ENCODE measurements around the gene WDR41.

The WDR41 gene

GRCh38 chr5:77449277-77449676, 42.8 kb downstream of the WDR41 start:
- intact Hi-C loops (cut with DNase I), result no loop called here
- DNase-seq, result peak in 1 of 10 donors; percentile 75

GRCh38 chr5:77448831-77449230, 43.3 kb downstream of the WDR41 start:
- no peak for DNase-seq
- intact Hi-C loops (cut with DNase I), result no loop called here

GRCh38 chr5:77444356-77444755, 47.8 kb downstream of the WDR41 start:
- no peak for DNase-seq
- intact Hi-C loops (cut with DNase I), result no loop called here

DNA sequence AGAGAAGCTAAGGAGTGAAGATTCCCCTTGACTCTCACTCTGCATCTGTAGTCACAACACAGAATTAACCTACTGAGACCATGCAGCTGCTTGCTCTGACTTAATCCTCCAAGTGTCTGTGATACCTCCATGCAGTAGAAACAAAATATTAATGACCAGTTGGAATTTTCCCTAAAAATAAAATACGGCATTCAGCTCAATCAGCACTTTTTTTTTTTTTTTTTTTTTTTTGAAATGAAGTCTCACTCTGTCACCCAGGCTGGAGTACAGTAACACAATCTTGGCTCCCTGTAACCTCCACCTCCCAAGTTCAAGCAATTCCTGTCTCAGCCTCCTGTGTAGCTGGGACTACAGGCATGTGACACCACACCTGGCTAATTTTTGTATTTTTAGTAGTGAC, 48.4 kb downstream of the WDR41 start:
- intact Hi-C loops (cut with DNase I), result no loop called here
- no peak for DNase-seq

DNA sequence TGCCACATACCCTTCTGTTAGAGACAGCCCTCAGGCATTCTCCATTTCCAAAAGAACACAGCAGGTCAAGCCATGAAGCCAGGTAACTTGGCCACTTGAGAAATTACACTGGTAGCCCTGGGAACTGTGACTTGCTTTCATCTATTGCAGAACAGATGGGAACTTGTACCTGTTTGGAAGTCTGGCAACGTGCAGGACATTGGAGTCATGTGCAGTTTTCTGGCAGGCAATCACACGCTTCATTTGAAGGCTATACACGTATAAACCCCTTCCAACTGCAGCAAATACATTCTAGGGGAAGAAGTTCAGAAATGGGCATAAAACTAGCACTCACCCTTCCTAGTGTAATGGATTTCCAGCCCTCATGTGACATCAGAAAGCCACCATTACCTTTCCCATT, 54.0 kb downstream of the WDR41 start:
- intact Hi-C loops (cut with DNase I), result loop anchor here (5.0 kb wide), 1 partner anchor 291 kb away; no protein-coding TSS in a partner anchor
- no peak for DNase-seq

DNA sequence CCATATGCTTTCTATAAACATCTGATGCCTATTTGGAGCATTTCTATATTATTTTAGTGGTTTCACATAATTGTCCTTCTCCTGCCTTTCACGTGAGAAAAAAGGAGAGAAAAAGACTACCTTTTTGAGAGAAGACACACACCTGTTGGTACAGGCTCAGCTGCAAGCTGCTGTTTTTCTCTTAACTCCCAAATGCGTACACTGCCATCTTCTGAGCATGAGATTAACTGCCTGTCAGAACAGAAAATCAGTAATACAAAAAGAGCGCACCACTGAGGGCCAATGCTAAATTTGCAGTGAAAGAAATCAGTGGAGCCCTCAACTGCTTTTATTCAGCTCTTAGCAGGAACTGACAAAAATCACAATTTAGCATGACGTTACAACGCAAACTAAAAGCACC, 54.9 kb downstream of the WDR41 start:
- intact Hi-C loops (cut with DNase I), result loop anchor here (5.0 kb wide), 1 partner anchor 290 kb away; no protein-coding TSS in a partner anchor
- no peak for DNase-seq

DNA sequence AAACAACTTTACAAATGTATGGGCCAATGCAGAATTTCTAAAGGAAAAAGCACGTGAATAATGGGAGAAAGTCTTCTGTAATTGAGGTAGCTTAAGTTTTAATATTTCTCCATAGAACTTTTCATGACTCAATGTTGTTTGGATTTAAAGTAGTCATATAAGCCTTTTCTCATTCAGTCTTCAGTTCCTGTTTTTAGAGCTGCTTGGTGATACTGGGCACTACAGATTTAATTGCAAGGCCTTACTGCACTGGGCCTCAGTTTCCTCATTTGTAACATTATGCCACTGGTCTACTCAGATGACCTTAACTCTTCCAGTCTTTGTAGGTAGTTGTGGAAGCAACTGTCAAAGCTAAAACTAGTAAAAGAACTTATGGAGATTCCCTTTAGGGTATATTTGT, 60.4 kb downstream of the WDR41 start:
- DNase-seq, result no peak
- intact Hi-C loops (cut with DNase I), result no loop called here

DNA sequence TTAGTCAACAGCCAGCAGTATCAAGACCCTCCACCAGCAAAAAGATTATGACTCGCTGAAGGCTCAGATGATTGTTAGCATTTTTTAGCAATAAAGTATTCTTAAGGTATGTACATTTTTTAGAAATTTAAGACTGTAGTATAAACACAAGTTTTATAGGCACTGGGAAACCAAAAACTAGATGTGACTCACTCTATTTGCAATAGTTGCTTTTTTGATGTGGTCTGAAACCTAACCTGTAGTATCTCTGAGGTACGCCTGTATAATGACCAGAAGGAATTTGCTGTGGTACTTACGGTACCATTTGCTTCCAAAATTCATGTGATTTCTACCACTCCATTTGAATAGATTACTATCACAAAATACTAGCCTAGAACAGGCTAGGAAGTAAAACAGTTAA, 60.8 kb downstream of the WDR41 start:
- intact Hi-C loops (cut with DNase I), result no loop called here
- DNase-seq, result no peak

DNA sequence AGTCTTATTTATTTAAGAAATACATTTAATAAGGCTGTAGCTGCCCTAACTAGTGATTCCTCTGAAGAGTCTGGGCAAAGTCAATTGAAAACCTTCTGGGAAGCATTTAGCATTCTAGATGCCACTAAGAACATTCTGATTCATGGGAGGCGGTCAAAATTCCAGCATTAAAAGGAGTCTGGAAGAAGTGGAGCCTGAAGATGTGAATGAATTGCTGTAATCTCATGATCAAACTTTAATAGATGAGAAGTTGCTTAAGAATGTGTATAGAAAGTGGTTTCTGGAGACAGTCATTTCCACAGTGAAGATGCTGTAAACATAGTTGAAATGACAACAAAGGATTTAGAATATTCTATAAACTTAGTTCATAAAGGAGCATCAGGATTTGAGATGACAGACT, 61.4 kb downstream of the WDR41 start:
- DNase-seq, result no peak
- intact Hi-C loops (cut with DNase I), result no loop called here

- no peak for DNase-seq
- intact Hi-C loops (cut with DNase I), result no loop called here
Measured at GRCh38 chr5:77428526-77428925, 63.6 kb downstream of the WDR41 start.

- DNase-seq, result no peak
Measured at GRCh38 chr5:77427998-77428397, 64.1 kb downstream of the WDR41 start.

GRCh38 chr5:77426670-77427069, 65.4 kb downstream of the WDR41 start:
- DNase-seq, result no peak
- intact Hi-C loops (cut with DNase I), result no loop called here

More at GRCh38 chr5:77427998-77428397, 64.1 kb downstream of the WDR41 start:
- intact Hi-C loops (cut with DNase I), result no loop called here

- no peak for DNase-seq
- intact Hi-C loops (cut with DNase I), result no loop called here
Measured at GRCh38 chr5:77425998-77426659, 66.0 kb downstream of the WDR41 start.

DNA sequence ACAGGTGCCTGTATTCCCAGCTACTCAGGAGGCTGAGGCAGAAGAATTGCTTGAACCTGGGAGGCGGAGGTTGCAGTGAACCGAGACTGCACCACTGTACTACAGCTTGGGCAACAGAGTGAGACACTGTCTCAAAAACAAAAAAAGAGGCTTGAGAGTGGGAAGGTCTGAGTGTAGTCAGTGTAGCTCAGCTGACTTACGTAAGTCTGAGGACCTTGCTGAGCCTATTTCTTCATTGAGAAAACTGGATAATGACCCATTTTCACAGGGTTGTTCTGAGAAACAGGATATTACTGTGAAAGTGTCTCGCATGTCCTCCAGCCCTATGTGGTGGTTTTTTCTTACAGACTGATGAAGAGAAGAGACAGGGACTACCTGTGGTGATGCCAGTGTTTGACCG, 66.7 kb downstream of the WDR41 start:
- DNase-seq, result no peak
- intact Hi-C loops (cut with DNase I), result no loop called here

DNA sequence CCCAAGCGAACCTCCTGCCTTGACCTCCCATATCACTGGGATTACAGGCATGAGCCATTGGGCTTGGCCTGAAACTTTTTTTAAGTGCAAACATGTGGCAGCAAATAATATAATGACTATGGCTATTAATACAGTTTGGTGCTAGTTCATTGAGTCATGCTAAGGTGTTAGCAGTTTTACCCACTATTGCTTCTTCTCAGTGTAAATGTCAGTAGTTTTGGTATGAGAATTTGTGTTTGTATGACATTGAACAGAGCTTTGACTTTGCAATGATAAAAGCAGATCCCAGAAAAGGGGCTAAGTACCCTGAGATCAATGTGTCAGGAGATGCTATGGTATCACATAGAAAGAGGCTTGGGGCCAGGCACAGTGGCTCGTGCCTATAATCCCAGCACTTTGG, 67.2 kb downstream of the WDR41 start:
- DNase-seq, result no peak
- intact Hi-C loops (cut with DNase I), result no loop called here

DNA sequence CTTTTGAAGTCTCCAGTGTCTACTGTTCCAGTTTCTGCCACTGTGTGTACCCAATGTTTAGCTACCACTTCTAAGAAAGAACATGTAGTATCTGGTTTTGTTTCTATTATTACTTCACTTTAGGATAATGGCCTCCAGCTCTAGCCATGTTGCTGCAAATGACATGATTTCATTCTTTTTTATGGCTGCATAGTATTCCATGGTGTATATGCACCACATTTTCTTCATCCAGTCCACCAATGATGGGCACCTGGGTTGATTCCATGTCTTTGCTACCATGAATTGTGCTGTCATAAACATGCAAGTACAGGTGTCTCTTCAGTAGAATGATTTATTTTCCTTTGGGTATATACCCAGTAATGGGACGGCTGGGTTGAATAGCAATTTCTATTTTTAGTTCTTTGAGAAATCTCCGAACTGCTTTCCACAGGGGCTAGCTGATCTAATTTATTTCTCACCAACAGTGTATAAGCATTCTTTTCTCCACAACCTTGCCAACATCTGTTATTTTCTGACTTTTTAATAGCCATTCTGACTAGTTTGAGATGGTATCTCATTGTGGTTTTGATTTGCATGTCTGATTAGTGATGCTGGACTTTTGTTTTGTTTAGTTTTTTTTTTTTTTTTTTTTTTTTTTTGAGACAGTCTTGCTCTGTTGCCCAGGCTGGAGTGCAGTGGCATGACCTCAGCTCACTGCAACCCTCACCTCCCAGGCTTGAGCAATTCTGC, 68.9 kb downstream of the WDR41 start:
- intact Hi-C loops (cut with DNase I), result no loop called here
- no peak for DNase-seq

DNA sequence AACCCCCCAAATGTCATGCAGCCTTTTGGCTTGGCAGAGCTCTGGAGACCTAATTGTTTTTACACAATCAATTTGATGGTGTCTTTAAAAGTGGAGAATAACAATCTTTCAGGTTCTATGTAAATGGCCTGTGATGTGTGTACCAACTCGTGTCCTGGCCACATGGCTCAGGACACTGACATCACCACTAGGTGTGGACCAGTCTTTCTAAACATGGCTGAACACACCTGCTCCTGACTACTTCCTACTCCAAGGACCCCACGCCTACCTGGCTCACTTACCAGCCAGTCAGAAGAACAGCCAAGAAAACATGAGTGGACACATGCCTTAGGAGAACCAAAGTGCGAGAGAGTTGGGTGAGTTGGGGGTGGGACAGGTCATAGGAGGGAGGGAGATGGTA, 71.2 kb downstream of the WDR41 start:
- intact Hi-C loops (cut with DNase I), result no loop called here
- no peak for DNase-seq

DNA sequence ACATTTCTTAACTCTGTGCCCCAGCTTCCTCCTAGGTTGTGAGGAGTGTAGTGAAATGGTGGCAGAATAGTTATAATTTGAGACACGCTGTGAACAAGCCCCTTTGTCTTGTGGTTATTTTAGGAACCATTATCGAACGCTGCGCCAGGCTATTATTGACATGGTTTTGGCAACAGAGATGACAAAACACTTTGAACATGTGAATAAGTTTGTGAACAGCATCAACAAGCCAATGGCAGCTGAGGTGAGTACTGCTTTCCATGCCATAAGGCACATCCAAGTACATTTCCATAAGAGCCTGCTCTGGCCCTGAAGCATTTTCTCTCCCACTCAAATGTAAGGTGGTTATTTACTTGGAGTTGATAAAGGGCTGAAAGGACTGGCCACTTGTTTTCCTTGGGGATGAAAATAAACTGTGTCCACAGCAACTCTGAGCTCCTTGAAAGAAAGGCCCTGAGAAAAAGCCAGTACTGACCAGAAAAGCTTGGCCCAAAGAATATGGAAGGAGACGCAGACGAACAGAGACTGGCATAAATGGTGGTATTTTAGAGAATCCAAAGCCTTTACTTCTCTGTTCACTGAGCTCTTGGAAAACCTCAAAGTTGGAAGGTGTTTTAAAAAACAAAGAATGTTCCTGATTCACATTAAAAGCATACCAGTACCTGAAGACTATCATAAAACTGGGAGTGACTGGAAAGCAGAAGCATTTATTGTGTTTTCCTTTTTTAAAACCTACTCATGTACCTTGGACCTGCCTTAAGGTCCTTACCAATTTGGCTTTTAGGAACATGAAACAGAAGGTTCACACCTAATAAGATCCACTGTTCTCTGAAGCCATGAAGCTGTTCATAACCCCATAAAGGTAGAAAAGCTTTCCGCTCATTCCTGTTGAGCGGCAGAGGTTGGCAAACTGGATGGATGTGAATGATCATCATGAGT, 72.2 kb downstream of the WDR41 start:
- no peak for DNase-seq
- intact Hi-C loops (cut with DNase I), result no loop called here

DNA sequence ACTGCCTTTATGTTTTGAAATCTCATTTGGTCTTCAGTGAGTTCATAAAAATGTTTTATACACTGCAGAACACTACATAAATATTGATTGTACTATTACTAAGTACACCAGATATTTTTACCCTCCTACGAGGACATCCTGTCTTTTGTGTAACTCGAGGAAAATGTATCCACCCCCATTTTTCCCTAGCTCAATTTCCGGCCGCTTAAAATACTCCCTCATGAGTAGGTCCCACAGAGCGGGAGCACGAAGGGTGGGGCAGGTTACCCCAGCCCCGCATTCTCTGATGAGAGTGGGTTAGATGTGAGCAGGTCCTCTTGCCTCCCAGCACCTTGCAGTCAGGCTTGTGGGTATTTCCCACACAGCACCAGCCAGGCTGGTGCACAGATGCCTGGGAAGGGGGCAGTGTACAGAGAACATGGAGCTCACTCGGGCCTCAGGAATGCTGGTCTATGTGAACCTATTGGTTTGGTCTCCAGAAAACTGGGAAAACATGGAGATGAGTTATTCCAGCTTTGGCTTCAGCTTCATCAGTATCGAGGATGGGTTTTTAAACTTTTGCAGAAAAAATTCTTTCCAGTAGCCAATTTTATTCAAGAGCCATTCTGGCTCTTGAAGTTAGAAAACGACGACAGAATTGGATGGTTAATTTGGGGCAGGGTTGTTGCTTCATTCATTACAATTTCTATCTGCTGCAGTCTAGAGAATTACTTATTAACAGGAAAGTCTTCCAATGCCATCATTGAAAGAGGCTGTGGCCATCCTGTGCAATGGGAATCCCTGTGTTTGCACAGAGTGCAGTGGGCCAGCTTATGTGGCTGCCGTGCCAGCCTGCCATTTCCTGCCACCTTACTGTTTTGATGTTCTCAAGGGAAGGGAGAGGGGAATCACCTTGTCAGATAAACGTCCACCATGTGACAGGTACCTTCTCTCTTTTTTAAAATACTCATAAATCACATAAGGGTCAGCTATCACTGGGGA, 73.2 kb downstream of the WDR41 start:
- no peak for DNase-seq
- intact Hi-C loops (cut with DNase I), result no loop called here

- intact Hi-C loops (cut with DNase I), result no loop called here
- DNase-seq, result no peak
Measured at GRCh38 chr5:77418162-77418561, 74.0 kb downstream of the WDR41 start.
